IMR-90 (cell line): ENCODE data around the gene PAK5. TPM values are rescaled to one million over a fixed set of nuclear protein-coding genes. Genes with fewer than 3 reads are reported as not detected.

Source experiments
- ATAC-seq: fragments of 200-7000 bp; cut with Tn5 transposase; 2 replicates; pipeline ENCODE4 v1.9.1; 2020; ENCODE audit warnings: low read depth, mild to moderate bottlenecking, moderate library complexity
- BruUV-seq: library from RNA; stranded (reverse); fragments of 400-500 nt; replicated peaks from 2 replicates; lab custom pipeline; 2021; lab: Mats Ljungman, UMichigan
- CTCF ChIA-PET: fragments of 300-600 bp; formaldehyde crosslinking; extraction: SDS; loops from one replicate; lab custom pipeline; 2021; ENCODE audit warnings: antibody characterized with exemption; lab: Yijun Ruan, JAX
- POLR2A ChIA-PET: fragments of 300-600 bp; sonication (Branson Sonifier 250); formaldehyde crosslinking; loops from one replicate; lab custom pipeline; 2022; ENCODE audit warnings: antibody characterized with exemption; ENCODE audit not compliant: unreplicated experiment; lab: Charles Lee
- DNase-seq: peaks from one replicate; pipeline ENCODE4 v3.0.0; 2013
- H2AFZ ChIP-seq: replicated peaks from 2 replicates; pipeline ENCODE3; 2013; ENCODE audit warnings: low read length, mild to moderate bottlenecking; ENCODE audit not compliant: poor library complexity
- H2AK5ac ChIP-seq: 2 replicates; pipeline ENCODE4 v1.6.1; 2013; ENCODE audit warnings: low read depth, low read length, inconsistent platforms
- H2AK9ac ChIP-seq: replicated peaks from 2 replicates; pipeline ENCODE3; 2013; ENCODE audit warnings: mild to moderate bottlenecking, low read depth, low read length, moderate library complexity; ENCODE audit not compliant: poor library complexity
- H2BK120ac ChIP-seq: 2 replicates; pipeline ENCODE4 v1.6.1; 2013; ENCODE audit warnings: low read depth, low read length, inconsistent platforms
- H2BK15ac ChIP-seq: 3 replicates; pipeline ENCODE4 v1.6.1; 2013; ENCODE audit warnings: low read depth, low read length, inconsistent platforms
- H2BK20ac ChIP-seq: 2 replicates; pipeline ENCODE4 v1.6.1; 2013; ENCODE audit warnings: low read depth, mild to moderate bottlenecking, inconsistent platforms, low read length, moderate library complexity
- H2BK5ac ChIP-seq: 2 replicates; pipeline ENCODE4 v1.6.1; 2013; ENCODE audit warnings: mild to moderate bottlenecking, low read depth, low read length, inconsistent platforms; ENCODE audit not compliant: poor library complexity, severe bottlenecking
- H3K14ac ChIP-seq: replicated peaks from 2 replicates; pipeline ENCODE4 v1.6.1; 2013; ENCODE audit warnings: low read depth, low read length, inconsistent platforms
- H3K18ac ChIP-seq: 2 replicates; pipeline ENCODE4 v1.6.1; 2013; ENCODE audit warnings: low read depth, low read length, control low read depth
- H3K23ac ChIP-seq: 2 replicates; pipeline ENCODE4 v1.6.1; 2013; ENCODE audit warnings: low read depth, low read length, inconsistent platforms
- H3K27ac ChIP-seq: 2 replicates; pipeline ENCODE4 v1.5.1; 2013; ENCODE audit warnings: mild to moderate bottlenecking, control low read depth, low read length; ENCODE audit not compliant: insufficient read depth
- H3K27me3 ChIP-seq: 2 replicates; pipeline ENCODE4 v1.6.1; 2013; ENCODE audit warnings: low read length; ENCODE audit not compliant: control insufficient read depth, insufficient read depth
- H3K36me3 ChIP-seq: 2 replicates; pipeline ENCODE4 v1.6.1; 2013; ENCODE audit warnings: low read length, mixed read lengths; ENCODE audit not compliant: control insufficient read depth, insufficient read depth
- H3K4ac ChIP-seq: 2 replicates; pipeline ENCODE4 v1.6.1; 2013; ENCODE audit warnings: low read depth, low read length, inconsistent platforms
- H3K4me1 ChIP-seq: 2 replicates; pipeline ENCODE4 v1.6.1; 2013; ENCODE audit warnings: low read length, mixed read lengths; ENCODE audit not compliant: control insufficient read depth, insufficient read depth
- H3K4me2 ChIP-seq: 2 replicates; pipeline ENCODE4 v1.6.1; 2013; ENCODE audit warnings: low read depth, mild to moderate bottlenecking, control low read depth, low read length, moderate library complexity
- H3K4me3 ChIP-seq: 2 replicates; pipeline ENCODE4 v1.5.1; 2013; ENCODE audit warnings: low read depth, mild to moderate bottlenecking, control low read depth, low read length, moderate library complexity; ENCODE audit not compliant: insufficient read depth
- H3K56ac ChIP-seq: 2 replicates; pipeline ENCODE4 v1.6.1; 2013; ENCODE audit warnings: low read length, inconsistent platforms; ENCODE audit not compliant: insufficient read depth; ENCODE audit errors: extremely low read depth
- H3K79me1 ChIP-seq, 2 experiments: 2 replicates each; pipeline ENCODE4 v1.6.1; 2013; ENCODE audit warnings: low read length in 2 of 2, inconsistent platforms in 1 of 2, low read depth in 1 of 2
- H3K9ac ChIP-seq: 2 replicates; pipeline ENCODE4 v1.6.1; 2013; ENCODE audit warnings: low read depth, low read length, control low read depth
- H3K9me1 ChIP-seq: 2 replicates; pipeline ENCODE4 v1.6.1; 2013; ENCODE audit warnings: low read length, inconsistent platforms; ENCODE audit not compliant: insufficient read depth
- H3K9me3 ChIP-seq: 2 replicates; pipeline ENCODE4 v1.6.1; 2013; ENCODE audit warnings: low read length; ENCODE audit not compliant: control insufficient read depth, insufficient read depth
- H4K20me1 ChIP-seq: 2 replicates; pipeline ENCODE4 v1.6.1; 2013; ENCODE audit warnings: low read length, inconsistent platforms; ENCODE audit not compliant: insufficient read depth
- H4K5ac ChIP-seq: 2 replicates; pipeline ENCODE4 v1.6.1; 2013; ENCODE audit warnings: mild to moderate bottlenecking, low read depth, low read length, control low read depth
- H4K8ac ChIP-seq, 2 experiments: 2 replicates each; pipeline ENCODE4 v1.6.1; 2013; ENCODE audit warnings: low read depth in 2 of 2, low read length in 2 of 2, control low read depth in 1 of 2, inconsistent platforms in 1 of 2
- H4K91ac ChIP-seq: 2 replicates; pipeline ENCODE4 v1.6.1; 2013; ENCODE audit warnings: low read depth, low read length, inconsistent platforms; ENCODE audit not compliant: insufficient read depth
- BHLHE40 ChIP-seq: fragments of 150-350 bp; IDR thresholded peaks from 2 replicates; pipeline ENCODE4 v1.6.1; 2016; ENCODE audit warnings: mild to moderate bottlenecking, low read depth, low read length
- MAFK ChIP-seq: IDR thresholded peaks from 2 replicates; pipeline ENCODE4 v1.6.1; 2012; ENCODE audit warnings: low read depth, low read length, improper control_type of control experiment
- NFE2L2 ChIP-seq: fragments of 150-350 bp; IDR thresholded peaks from 2 replicates; pipeline ENCODE4 v1.6.1; 2016; ENCODE audit warnings: low read depth, mild to moderate bottlenecking, low read length
- RFX5 ChIP-seq: IDR thresholded peaks from 2 replicates; pipeline ENCODE4 v1.8.0; 2012; ENCODE audit warnings: low read depth, mild to moderate bottlenecking, low read length, moderate library complexity
- WGBS, 2 experiments: methylation state at CpG; one replicate each; pipeline versions ENCODE4 v1.1.5 to v1.1.7; 2013; ENCODE audit warnings: missing lambda C conversion rate in 2 of 2; ENCODE audit not compliant: insufficient read length in 1 of 2; ENCODE audit errors: extremely low coverage in 2 of 2; 5-methylcytosine and 5-hydroxymethylcytosine counted together
- dilution Hi-C: fragments of 300-500 bp; cut with HindIII; formaldehyde crosslinking; loops from one replicate; pipeline ENCODE4 v1.14.3; 2018; ENCODE audit warnings: low sequenced_read_pairs; ENCODE audit not compliant: unreplicated experiment
- in situ Hi-C: fragments of 300-500 bp; cut with MboI; formaldehyde crosslinking; loops from 3 replicates; pipeline ENCODE4 v1.14.3; 2019; ENCODE audit warnings: low sequenced_read_pairs, inconsistent platforms, mixed read lengths
- intact Hi-C: fragments of 100-400 bp; cut with micrococcal nuclease; formaldehyde crosslinking; loops from 2 replicates; pipeline ENCODE4 v1.10.0; 2022
- polyA plus RNA-seq, 3 experiments: library from polyadenylated mRNA; depleted of rRNA; stranded (reverse); fragments of >200 nt; gene quantifications; 2 replicates each; pipeline ENCODE4 v1.2.3, GENCODE V29; 2012; ENCODE audit warnings: low replicate concordance in 1 of 3
- total RNA-seq: library from RNA; depleted of rRNA; stranded (reverse); fragments of >200 nt; gene quantifications from 2 replicates; pipeline ENCODE4 v1.2.3, GENCODE V29; 2012
- TF ChIP-seq, protein P1 (sequence below): fragments of 150-350 bp; IDR thresholded peaks from 2 replicates; pipeline ENCODE4 v1.6.1; 2017; ENCODE audit warnings: mild to moderate bottlenecking, antibody characterized with exemption, low read length, low read depth

Gene PAK5
- total and polyA plus RNA-seq, 2 of the 4 experiments (the other 2 are of a cell fraction) = not detected

DNA sequence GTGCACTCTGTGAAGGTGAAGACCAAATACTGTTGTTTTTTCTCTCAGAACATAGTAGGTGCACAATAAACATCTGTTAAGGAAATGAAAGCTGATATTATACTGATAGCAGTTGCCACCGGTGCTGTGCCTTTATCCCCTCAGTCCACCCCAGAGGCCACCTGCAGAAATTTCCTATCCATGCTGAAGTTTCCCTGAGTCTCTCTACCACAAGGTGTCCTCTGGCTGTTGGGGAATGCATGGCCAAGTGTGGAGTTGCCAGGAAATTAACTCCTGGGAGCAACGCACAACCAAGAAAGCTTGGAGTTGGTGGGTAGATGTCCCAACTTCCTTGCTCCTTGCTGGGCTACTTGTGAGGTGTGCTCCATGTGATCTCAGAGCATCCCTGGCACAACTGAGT lies 210.3 kb downstream of the PAK5 start:
- Histone ChIP-seq H2BK15ac (no peak overlapping the region), H2AK5ac (no peak overlapping the region), H4K8ac (no peak overlapping the region), H3K4ac (no peak overlapping the region), H3K14ac (no peak overlapping the region), H3K27ac (no peak overlapping the region), H4K20me1 (no peaks in the 10 kb centered on the region), H2BK5ac (no peak overlapping the region), H3K23ac (no peak overlapping the region), H3K4me1 (no peaks in the 10 kb centered on the region), H3K56ac (no peak overlapping the region), H3K9me1 (no peaks in the 10 kb centered on the region), H3K9ac (no peak overlapping the region), H2BK120ac (no peak overlapping the region), H3K18ac (no peak overlapping the region), H2AFZ (no peak overlapping the region), H2AK9ac (no peak overlapping the region), H3K27me3 (peaks cover 3% of the 10 kb centered on the region), H4K5ac (no peak overlapping the region), H3K4me2 (no peak overlapping the region), H3K9me3 (no peaks in the 10 kb centered on the region), H3K36me3 (no peaks in the 10 kb centered on the region), H3K4me3 (no peak overlapping the region), H3K79me1 (no peaks in the 10 kb centered on the region), H4K91ac (no peak overlapping the region), H2BK20ac (no peak overlapping the region)
- in situ Hi-C loops = loop anchor here (10.0 kb wide), 1 partner anchor 786 kb away; no protein-coding TSS in a partner anchor
- ChIA-PET CTCF (interaction anchor here (1.4 to 1.6 kb wide), 2 partner anchors 11 to 285 kb away, joined by 4 to 5 read pairs; no protein-coding TSS in a partner anchor), POLR2A (no interaction called here)
- ATAC-seq = no peak
- no CpG with 5 or more reads among the region's 2 CpGs for WGBS, 2 experiments
- no TSS peak for BruUV-seq
- TF ChIP-seq MAFK = no peak
- TF ChIP-seq NFE2L2 = no peak
- TF ChIP-seq RFX5 = no peak
- TF ChIP-seq, protein P1, sequence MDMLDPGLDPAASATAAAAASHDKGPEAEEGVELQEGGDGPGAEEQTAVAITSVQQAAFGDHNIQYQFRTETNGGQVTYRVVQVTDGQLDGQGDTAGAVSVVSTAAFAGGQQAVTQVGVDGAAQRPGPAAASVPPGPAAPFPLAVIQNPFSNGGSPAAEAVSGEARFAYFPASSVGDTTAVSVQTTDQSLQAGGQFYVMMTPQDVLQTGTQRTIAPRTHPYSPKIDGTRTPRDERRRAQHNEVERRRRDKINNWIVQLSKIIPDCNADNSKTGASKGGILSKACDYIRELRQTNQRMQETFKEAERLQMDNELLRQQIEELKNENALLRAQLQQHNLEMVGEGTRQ = no peak
- no peak for TF ChIP-seq BHLHE40
- intact Hi-C loops = no loop called here
- dilution Hi-C loops = no loop called here
- no peak for DNase-seq
